Stomach smooth muscle (tissue), 2 donors: Measurements from ENCODE around the gene SNX25.

Experiments
- H3K27ac ChIP-seq: one replicate; pipeline ENCODE4 v1.7.0; 2013; ENCODE audit warnings: mild to moderate bottlenecking, low read length, inconsistent platforms
- H3K27me3 ChIP-seq, 2 donors: one replicate each; pipeline ENCODE4 v1.7.0; 2013; ENCODE audit warnings: low read length in 2 of 2; ENCODE audit not compliant: insufficient read depth in 2 of 2, control insufficient read depth in 1 of 2
- H3K36me3 ChIP-seq, 2 donors: one replicate each; pipeline ENCODE4 v1.7.0; 2013; ENCODE audit warnings: low read length in 2 of 2; ENCODE audit not compliant: control insufficient read depth in 2 of 2, insufficient read depth in 2 of 2
- H3K4me1 ChIP-seq: one replicate; pipeline ENCODE4 v1.7.0; 2013; ENCODE audit warnings: low read length; ENCODE audit not compliant: control insufficient read depth, insufficient read depth
- H3K4me3 ChIP-seq, 2 donors: one replicate each; pipeline ENCODE4 v1.7.0; 2013; ENCODE audit warnings: low read length in 2 of 2
- H3K9ac ChIP-seq, 2 donors: one replicate each; pipeline ENCODE4 v1.7.0; 2013; ENCODE audit warnings: low read length in 2 of 2, mild to moderate bottlenecking in 1 of 2
- H3K9me3 ChIP-seq, 2 donors: one replicate each; pipeline ENCODE4 v1.7.0; 2013; ENCODE audit warnings: low read length in 2 of 2; ENCODE audit not compliant: control insufficient read depth in 2 of 2
- donor health status: healthy.
- donor health status: Pancreatic carcinoma.

SNX25 gene

DNA sequence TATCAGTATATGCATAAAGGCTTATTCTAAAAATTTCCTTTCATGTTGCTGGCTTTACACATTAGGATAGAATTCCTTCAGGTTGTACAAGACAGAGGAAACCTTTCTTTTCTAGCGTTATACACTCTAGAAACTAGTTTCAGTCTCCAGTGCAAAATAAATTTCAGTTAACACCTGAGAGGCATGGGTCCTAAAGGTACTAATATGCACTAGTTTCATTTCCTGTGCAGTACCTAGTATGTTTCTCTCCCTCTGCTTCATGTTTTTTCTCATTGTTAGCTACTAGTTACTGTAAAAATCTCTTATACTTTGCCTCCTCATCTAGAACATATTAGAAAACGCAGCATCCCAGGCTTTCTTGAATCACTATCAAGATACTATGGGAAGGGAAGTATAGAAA is 54.0 kb downstream of the SNX25 start:
- no peak overlapping the region for H3K9ac ChIP-seq
- H3K36me3 ChIP-seq: peaks cover 0 to 3% of the 10 kb centered on the region in 2 donors
- H3K27me3 ChIP-seq: no peaks in the 10 kb centered on the region
- no peaks in the 10 kb centered on the region for H3K9me3 ChIP-seq
- no peak overlapping the region for H3K27ac ChIP-seq
- H3K4me3 ChIP-seq: no peak overlapping the region
- peaks cover 2% of the 10 kb centered on the region for H3K4me1 ChIP-seq

DNA sequence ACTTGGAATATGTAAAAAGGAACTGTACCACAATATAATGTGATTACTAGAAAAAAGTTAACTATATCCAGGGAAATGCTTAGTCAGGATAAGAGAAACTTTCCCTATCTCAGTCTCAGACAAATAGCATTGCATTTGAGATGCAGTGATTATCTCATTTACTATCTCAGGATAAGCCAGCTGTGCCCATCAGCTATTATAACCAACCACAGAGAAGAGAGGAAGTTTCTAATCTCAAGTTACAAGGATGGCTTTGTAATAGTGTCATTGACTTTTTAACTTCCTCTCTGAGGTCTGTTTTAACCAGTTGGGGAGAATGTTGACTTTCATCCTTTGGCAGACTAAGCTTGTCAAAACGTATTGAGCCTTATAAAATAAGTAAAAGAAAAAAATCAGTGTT is 56.5 kb downstream of the SNX25 start:
- no peaks in the 10 kb centered on the region for H3K9me3 ChIP-seq
- no peak overlapping the region for H3K9ac ChIP-seq
- H3K4me1 ChIP-seq: no peaks in the 10 kb centered on the region
- H3K27ac ChIP-seq: no peak overlapping the region
- H3K4me3 ChIP-seq: no peak overlapping the region
- peaks cover 0 to 3% of the 10 kb centered on the region in 2 donors for H3K36me3 ChIP-seq
- H3K27me3 ChIP-seq: no peaks in the 10 kb centered on the region

DNA sequence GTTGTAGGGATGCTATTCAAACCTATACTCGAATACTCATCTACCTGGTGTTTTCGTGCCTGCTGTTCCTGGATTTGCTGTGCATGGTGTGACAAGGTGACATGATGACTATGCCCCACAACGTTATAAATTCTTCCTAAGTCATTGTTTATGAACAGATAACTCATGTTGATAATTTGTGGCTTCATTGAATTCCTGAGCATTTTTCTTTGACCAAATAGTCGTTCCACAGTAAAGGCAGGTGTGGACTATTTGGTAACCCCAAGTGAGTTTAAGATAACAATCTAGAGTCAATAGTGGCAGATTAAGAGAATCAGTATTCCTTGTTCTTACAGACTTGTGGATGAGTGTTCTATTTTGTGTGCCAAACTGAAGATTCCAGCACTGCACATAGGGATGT is 59.9 kb downstream of the SNX25 start:
- Histone ChIP-seq H3K27ac (no peak overlapping the region), H3K4me3 (no peak overlapping the region), H3K9ac (no peak overlapping the region), H3K4me1 (no peaks in the 10 kb centered on the region), H3K27me3 (no peaks in the 10 kb centered on the region), H3K9me3 (no peaks in the 10 kb centered on the region), H3K36me3 (peaks cover 0 to 3% of the 10 kb centered on the region in 2 donors)

DNA sequence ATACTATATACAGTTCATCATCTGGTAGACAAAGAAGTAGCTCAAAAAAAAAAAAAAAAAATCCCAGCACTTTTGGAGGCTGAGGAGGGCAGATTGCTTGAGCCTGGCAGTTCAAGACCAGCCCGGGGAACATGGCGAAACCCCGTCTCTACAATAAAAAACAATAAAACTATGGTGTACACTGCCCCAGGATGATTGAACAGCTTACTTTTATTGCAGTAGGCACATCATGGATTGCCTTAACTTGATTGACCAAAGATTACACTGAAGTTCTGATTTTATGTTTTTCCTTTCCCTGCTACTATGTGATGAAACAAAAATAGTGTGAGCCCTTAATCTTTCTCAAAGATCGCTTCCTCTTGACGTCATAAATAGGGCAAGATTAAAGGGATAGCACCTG is 60.6 kb downstream of the SNX25 start:
- Histone ChIP-seq H3K36me3 (peaks cover 0 to 2% of the 10 kb centered on the region in 2 donors), H3K27ac (no peak overlapping the region), H3K4me1 (no peaks in the 10 kb centered on the region), H3K27me3 (no peaks in the 10 kb centered on the region), H3K9ac (no peak overlapping the region), H3K9me3 (no peaks in the 10 kb centered on the region), H3K4me3 (no peak overlapping the region)

DNA sequence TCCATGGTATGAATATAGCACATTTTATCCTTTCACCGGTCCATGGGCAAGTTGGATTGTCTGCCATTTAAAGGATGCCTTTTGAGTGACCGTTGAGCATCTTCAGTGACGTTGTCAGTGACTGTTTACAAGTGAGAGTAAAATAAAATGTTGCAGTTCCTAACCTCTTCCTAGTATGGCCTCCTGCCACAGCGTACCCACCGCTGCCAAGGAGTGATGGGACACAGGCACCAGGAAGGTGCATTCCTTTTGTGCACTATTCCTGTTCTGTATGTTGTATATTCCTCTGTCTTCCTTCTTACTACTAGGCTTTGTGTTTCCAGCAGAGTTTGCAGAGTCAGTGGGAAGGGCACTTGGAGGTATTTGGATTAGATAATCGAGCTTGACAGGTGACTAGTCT is 61.5 kb downstream of the SNX25 start:
- H3K27ac ChIP-seq: peak overlapping the region; percentile 31

DNA sequence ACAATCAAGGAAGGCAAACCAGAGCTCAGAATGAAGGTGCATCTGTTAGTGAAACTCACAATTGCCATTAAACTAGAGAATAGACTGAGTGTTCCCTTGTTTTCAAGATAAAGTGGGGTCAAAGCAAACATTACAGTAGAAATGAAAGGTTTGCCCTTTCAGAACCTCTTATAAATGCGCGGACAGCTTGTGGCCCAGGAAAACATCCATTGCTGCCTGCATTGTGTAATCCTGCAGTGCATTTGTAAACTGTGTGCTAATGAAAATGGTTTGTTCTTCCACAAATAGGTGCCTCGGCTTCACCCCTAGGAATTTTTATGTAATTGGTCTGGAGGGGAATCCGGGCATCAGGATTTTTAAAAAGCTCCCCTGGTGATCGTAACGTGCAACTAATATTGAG is 62.8 kb downstream of the SNX25 start:
- Histone ChIP-seq H3K9me3 (no peaks in the 10 kb centered on the region), H3K27ac (no peak overlapping the region), H3K4me3 (no peak overlapping the region), H3K27me3 (no peaks in the 10 kb centered on the region), H3K9ac (no peak overlapping the region), H3K4me1 (no peaks in the 10 kb centered on the region), H3K36me3 (no peaks in the 10 kb centered on the region)

More for the DNA sequence above, 61.5 kb downstream of the SNX25 start:
- no peaks in the 10 kb centered on the region for H3K9me3 ChIP-seq
- no peak overlapping the region for H3K9ac ChIP-seq
- H3K4me3 ChIP-seq: no peak overlapping the region
- no peaks in the 10 kb centered on the region for H3K36me3 ChIP-seq
- H3K4me1 ChIP-seq: no peaks in the 10 kb centered on the region
- no peaks in the 10 kb centered on the region for H3K27me3 ChIP-seq

DNA sequence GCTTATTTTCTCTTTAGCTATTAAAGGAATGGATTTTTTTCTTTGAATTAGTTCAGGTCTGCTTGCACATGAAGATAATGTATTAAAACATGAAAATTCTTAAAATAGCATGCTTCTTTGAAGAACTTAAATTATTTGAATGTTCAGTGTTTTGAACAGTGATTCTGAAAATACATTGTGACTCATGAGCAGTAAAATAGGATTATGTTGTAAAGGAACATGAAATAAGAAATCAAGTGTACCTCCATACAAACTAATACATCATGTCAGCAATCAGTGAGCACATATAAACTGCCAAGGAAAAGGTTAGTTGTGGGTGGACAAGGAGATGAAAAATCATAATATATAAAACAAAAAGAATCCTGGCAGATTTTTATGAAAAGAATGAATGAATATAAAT is 66.1 kb downstream of the SNX25 start:
- Histone ChIP-seq H3K4me1 (no peaks in the 10 kb centered on the region), H3K27me3 (no peaks in the 10 kb centered on the region), H3K36me3 (no peaks in the 10 kb centered on the region), H3K9ac (no peak overlapping the region), H3K4me3 (no peak overlapping the region), H3K27ac (no peak overlapping the region), H3K9me3 (no peaks in the 10 kb centered on the region)

DNA sequence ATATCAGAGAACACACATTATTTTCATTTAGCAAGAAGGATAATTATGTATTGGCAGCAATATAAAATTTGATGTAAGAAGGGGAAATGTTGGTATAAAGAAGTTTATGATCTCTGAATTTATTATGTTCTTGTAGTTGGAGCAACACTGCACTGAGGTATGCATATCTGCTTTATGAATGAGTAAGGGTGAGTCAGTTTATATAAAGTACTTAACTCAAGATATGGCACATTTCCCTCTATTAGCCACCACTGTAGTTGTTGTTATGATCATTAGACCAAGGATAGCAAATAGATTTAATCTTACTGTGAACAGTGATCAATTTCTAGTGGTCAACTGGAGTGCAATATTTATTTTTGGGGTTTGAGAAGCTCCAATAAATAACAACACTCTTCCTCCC is 66.6 kb downstream of the SNX25 start:
- Histone ChIP-seq H3K27ac (no peak overlapping the region), H3K4me3 (no peak overlapping the region), H3K36me3 (no peaks in the 10 kb centered on the region), H3K9me3 (no peaks in the 10 kb centered on the region), H3K4me1 (no peaks in the 10 kb centered on the region), H3K9ac (no peak overlapping the region), H3K27me3 (no peaks in the 10 kb centered on the region)

DNA sequence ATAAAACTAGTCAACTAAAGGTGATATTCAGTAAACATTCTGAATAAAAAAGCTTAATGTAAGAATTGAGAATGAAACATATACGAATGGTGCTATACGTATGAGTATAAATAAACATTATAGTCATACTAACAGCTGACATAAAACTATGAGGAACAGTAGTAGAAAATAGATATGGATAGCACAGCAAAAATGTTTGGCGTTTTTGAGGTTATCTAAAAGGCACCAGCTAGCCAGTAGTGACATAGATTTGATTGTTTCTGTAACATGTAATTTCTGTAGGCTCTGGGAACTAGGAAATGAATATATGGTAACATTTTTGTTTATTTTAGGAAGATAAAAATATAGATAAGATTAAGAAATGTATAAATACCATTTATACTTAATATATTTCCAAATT is 69.3 kb downstream of the SNX25 start:
- Histone ChIP-seq H3K9me3 (no peaks in the 10 kb centered on the region), H3K9ac (no peak overlapping the region), H3K36me3 (no peaks in the 10 kb centered on the region), H3K4me1 (no peaks in the 10 kb centered on the region), H3K4me3 (no peak overlapping the region), H3K27me3 (no peaks in the 10 kb centered on the region), H3K27ac (no peak overlapping the region)

DNA sequence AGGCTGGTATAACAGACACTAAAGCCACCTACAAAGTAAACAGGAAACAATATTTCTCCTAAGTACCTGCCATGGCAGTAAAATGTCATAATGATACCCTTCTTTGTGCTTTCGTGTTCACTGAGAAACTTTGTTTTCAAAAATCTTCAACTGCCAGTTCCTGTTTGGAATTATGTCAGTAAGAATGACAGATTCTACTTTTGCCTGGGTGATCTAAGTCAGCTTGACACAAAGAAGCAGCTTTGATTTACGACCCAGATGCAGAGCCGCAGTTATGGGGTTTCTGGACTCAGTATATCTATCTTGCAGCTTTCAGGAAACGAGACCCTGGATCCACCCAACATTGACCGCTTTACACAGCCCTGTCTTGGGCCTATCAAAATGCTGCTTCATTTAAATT is 71.2 kb downstream of the SNX25 start:
- H3K9ac ChIP-seq: no peak overlapping the region
- H3K9me3 ChIP-seq: no peaks in the 10 kb centered on the region
- no peaks in the 10 kb centered on the region for H3K4me1 ChIP-seq
- H3K27ac ChIP-seq: no peak overlapping the region
- no peak overlapping the region for H3K4me3 ChIP-seq
- H3K27me3 ChIP-seq: no peaks in the 10 kb centered on the region
- no peaks in the 10 kb centered on the region for H3K36me3 ChIP-seq

DNA sequence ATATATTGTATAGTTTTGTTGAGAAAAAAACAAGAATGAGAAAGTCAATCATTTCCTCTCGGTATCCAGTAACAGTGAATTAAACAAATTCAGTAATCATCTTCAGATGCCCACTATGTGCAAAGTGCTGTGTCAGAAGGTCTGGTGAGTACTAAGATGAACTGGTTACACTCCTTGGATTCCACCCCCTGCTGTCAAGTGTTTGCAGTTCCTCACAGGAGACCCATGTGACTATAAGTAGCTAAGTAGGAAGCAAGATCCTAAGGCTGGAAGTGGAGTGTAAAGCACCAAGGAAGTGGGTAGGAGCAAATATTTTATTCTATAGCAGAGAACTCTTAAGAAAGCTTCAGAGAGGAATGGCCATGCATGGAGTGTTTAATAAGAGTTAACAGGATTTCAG is 73.6 kb downstream of the SNX25 start:
- Histone ChIP-seq H3K36me3 (no peaks in the 10 kb centered on the region), H3K27ac (no peak overlapping the region), H3K9ac (no peak overlapping the region), H3K9me3 (no peaks in the 10 kb centered on the region), H3K27me3 (no peaks in the 10 kb centered on the region), H3K4me1 (peaks cover 5% of the 10 kb centered on the region), H3K4me3 (no peak overlapping the region)

DNA sequence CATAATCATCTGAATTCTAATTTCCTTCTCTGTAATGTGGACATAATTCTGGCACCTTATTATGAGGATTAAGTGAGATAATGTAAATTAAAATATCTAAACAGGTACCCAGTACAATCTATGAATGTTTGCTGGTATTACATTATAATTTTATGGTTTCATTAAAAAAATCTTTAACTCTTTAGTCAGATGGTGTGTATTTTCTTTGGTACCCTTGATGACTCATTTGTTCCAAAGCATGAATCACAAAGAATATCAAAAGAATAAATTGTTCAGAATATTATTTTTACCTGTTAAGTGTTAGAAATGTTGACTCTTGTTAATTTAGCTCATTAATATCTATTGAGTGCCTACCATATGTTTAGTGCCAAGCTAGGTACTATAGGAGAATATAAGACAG is 74.3 kb downstream of the SNX25 start:
- Histone ChIP-seq H3K4me3 (no peak overlapping the region), H3K36me3 (peaks cover 2 to 3% of the 10 kb centered on the region in 2 donors), H3K9me3 (no peaks in the 10 kb centered on the region), H3K27ac (no peak overlapping the region), H3K9ac (no peak overlapping the region), H3K27me3 (no peaks in the 10 kb centered on the region), H3K4me1 (peaks cover 5% of the 10 kb centered on the region)
